SKM-1 treated with dmso at 0.1 percent for 144 hours (cell line): ENCODE results near the gene TSC22D2.
"Not testable (repeated sequence)": the region's sequence is repeated elsewhere in the genome, so short reads cannot be mapped to it uniquely, and the experiment has no call there.

Experiments
- DNase-seq: peaks from one replicate; lab custom pipeline; 2025; ENCODE audit not compliant: unreplicated experiment; lab: John Stamatoyannopoulos, UW

TSC22D2 gene

DNA sequence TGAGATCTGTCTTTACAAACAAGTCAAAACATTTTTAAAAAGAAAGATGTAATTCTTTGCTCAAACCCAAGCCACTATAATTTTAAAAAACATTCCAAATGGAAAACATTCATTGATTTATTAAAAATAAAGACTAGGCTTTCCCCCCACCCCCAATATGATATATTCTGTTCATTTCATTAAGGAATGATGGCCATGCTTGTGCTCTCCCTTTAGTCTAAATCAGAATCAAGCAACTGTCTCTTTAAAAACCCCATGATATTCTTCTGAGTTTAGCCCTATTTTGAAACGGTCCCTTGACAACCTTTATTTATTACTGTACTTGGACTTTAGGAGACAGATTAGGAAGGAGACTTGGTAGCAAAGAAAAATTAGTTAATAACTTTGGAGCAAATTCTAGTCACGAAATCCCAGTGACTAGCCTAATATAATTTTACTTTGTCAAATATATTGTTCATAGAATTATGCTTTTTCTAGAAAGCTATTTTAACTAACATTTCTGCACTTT lies 38.4 kb downstream of the TSC22D2 start:
- no peak for DNase-seq

DNA sequence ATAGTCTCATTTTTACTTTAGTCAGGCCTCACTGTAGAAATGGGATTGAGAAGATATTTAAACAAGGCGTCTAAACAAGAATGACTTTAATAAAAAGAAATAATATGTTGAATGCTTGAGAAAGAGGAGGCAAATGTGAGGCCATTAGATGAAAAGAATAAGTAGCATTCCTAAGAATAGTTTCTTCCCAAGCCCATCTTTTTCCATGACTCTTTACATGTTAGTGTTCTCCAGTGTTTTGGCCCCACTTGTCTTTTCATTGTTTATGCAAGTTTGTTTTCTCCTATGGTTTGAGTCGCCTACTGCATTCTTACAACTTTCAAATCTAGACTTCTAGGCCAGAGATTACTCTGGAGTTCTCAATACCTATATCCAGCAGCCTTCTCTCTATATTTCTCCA lies 39.0 kb downstream of the TSC22D2 start:
- DNase-seq, result no peak

- no peak for DNase-seq
Observed at GRCh38 chr3:150447631-150448465, 39.8 kb downstream of the TSC22D2 start.

DNA sequence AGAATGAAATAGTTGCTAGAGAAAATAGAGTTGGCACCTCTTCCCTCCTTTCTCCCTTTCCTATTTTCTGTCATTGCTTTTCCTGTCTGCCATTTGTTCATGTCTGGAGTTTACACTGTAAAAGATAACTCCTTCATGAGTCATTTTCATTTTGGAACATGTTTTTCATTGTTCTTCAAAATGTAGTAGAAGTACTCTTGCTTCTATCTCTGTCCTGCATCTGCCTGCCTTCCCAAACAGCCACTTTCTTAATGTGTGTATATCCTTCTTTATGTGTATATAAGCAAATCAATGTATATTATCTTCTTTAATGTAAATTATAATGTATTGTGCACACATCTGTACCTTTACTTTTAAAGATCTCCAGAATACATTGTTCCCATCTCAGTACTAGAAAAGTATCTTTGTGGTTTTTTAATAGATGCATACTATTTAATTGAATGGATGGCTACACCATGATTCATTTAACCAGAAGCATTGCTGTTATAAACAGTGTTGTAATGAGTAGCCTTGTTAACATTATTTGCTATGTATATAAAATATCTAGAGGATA lies 41.1 kb downstream of the TSC22D2 start:
- DNase-seq, result no peak

DNA sequence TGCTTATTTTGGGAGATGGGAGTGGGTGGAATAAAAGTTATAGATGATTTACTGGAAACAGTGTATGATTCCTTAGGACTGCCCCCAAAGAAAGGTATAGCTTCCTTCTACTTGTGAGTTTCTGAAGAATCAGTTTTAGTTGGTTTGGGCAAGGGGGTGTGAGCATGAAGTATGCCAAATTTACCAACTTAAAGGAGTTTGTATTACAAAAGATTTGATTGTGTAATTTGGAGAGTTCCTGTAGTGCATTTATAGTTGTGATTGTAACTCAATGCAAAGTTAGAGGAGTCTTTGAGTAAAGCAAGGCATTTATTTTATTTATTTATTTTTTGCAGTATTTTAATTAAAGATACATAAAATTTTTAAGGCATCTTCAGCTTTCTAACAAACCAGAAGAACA lies 42.8 kb downstream of the TSC22D2 start:
- DNase-seq, result peak; percentile 52

DNA sequence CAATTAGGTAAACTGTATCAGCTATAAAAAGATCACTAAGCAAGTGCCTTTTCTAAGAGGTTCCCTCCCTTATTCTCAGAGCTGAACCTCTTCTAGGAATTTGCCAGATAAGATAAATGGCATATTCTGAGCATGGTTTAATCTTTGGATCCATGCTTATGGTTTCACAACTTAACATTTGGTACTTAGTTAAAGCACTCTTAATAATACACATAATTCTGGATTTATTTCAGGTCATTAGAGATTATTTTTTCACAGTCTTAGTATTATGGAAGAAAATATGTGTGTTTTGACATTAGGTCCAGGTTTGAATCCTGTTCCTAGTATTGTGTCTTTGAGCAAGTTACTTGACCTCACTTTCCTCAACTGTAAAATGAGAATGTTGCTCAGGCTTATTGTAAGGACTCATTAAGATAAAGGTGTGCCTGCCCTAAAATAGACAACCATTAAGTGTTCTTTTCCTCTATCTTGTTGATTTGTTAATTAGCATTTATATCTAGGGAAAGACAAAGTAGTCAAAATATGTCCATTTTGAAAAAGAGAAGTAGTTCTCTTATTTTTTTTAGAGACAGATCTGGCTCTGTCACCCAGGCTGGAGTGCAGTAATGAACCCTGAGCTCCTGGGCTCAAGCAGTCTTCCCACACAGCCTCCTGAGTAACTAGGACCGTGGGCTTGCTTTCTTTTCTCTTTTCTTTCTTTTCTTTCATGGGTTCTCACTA lies 43.4 kb downstream of the TSC22D2 start:
- DNase-seq, result no peak

GRCh38 chr3:150453353-150453752 lies 45.3 kb downstream of the TSC22D2 start:
- DNase-seq, result no peak

- no peak for DNase-seq
Observed at GRCh38 chr3:150454085-150454484, 46.0 kb downstream of the TSC22D2 start.

- DNase-seq, result no peak
Observed at GRCh38 chr3:150454622-150455021, 46.5 kb downstream of the TSC22D2 start.

GRCh38 chr3:150455341-150455740 lies 47.2 kb downstream of the TSC22D2 start:
- DNase-seq, result no peak

DNA sequence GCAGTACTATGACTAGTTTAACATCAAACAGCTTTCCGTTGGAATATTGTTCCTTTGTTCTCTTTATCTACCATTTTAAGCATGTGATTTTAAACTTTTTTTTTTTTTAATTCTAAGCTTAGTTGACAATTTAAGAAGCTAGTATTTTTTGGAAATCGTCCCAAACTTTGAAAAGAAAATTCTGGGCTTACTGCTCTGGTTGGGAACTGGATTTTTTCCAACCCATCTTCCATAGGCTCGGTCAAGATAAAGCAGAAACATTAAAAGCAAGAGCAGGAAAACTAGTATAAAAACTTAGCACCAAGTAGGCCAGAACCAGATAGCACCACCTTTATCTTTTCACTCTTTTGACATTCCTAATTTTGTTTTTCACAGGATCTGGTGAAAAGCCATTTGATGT lies 49.9 kb downstream of the TSC22D2 start:
- DNase-seq, result no peak

DNA sequence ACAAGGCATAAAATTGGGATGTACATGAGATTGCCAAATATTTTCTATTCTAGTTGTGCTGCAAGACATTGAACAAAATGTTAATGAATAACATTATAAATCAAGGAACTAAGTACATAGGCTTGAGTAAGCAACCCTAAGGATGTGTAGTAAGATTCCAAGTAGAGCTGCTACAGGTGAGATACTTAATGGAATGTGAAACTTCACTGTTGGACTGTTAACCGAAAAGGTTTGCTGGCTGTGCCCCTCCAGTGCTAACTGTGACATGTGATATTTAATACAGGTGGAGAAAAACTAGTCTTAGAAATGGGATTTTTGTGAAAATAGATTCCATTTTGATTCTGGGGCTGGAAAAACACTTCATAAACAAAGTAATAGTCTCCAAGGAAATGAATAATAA lies 52.4 kb downstream of the TSC22D2 start:
- no peak for DNase-seq

- DNase-seq, result no peak
Observed at GRCh38 chr3:150461399-150461798, 53.3 kb downstream of the TSC22D2 start.

GRCh38 chr3:150462108-150462507 lies 54.0 kb downstream of the TSC22D2 start:
- no peak for DNase-seq

- no peak for DNase-seq
Observed at GRCh38 chr3:150464684-150465083, 56.6 kb downstream of the TSC22D2 start.

DNA sequence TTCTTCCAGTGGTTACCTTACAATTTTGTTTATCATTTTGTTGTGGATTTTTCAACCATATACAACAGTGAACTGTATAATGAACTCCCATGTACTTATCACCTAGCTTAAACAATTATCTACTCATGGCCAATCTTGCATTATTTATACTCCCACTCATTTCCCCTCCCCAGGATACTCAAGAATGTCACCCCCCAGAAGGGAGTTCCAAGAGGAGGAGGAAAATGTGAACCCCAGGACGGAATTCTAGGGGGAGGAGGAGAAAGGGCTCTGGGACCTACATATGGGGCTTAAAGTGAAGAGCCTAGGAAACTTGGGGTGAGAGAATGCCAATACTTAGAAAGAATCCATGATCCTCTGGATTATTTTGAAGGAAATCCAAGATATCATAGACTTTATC lies 59.3 kb downstream of the TSC22D2 start:
- DNase-seq, result no peak

- DNase-seq, result no peak
Observed at GRCh38 chr3:150469031-150469930, 61.2 kb downstream of the TSC22D2 start.

DNA sequence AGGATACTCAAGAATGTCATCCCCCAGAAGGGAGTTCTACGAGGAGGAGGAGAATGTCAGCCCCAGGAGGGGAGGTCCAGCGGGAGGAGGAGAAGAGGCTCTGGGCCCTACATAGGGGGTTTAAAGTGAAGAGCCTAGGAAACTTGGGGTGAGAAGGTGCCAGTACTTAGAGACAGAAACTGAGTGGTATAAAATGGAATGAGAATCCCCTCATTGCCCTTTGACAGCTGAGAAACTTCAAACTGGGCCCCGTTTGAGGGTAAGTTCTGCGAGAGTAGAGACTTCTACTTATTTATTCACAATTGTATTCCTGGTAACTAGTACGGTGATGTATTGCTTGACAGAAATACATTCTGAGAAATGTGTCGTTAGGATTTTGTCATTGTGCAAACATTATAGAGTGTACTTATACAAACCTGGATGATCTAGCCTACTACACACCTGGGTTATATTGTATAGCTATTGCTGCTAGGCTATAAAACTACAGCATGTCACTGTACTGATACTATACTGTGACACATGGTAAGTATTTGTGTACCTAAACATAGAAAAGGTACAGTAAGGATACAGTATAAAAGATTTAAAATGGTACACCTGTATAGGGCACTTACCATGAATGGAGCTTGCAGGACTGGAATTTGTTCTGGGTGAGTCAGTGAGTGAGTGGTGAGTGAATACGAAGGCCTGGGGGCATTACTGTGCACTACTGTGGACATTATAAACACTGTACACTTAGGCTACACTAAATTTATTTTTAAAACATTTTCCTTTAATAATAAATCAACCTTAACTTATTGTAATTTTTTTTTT lies 62.0 kb downstream of the TSC22D2 start:
- DNase-seq, result no peak

GRCh38 chr3:150472421-150472820 lies 64.3 kb downstream of the TSC22D2 start:
- DNase-seq, result no peak

GRCh38 chr3:150473161-150473560 lies 65.1 kb downstream of the TSC22D2 start:
- DNase-seq, result not testable (repeated sequence)
